Natural killer cell (primary cell): ENCODE results near the gene BSND. TPM values are rescaled to one million over a fixed set of nuclear protein-coding genes. Genes with fewer than 3 reads are reported as not detected.

Experiments used
- ATAC-seq, 3 donors: fragments of 150-1000 bp in 2 of 3; fragments of 200-7000 bp in 1 of 3; cut with Tn5 transposase; 1 replicate in 1 of 3; 2 replicates in 2 of 3; pipeline ENCODE4 v1.10.0; 2021; ENCODE audit warnings: mild to moderate bottlenecking in 2 of 3, moderate library complexity in 2 of 3
- DNase-seq, 2 donors: peaks; one replicate each; pipeline versions ENCODE4 v3.0.0 to v3.0.0-alpha.2; 2013 to 2021; ENCODE audit warnings: mixed read lengths in 1 of 2
- H3K27ac ChIP-seq: one replicate; pipeline ENCODE4 v1.5.1; 2013; ENCODE audit warnings: mild to moderate bottlenecking, low read length
- H3K27me3 ChIP-seq: one replicate; pipeline ENCODE4 v1.6.1; 2013; ENCODE audit warnings: low read length; ENCODE audit not compliant: control insufficient read depth, insufficient read depth
- H3K36me3 ChIP-seq: one replicate; pipeline ENCODE4 v1.6.1; 2013; ENCODE audit warnings: low read length; ENCODE audit not compliant: control insufficient read depth, insufficient read depth
- H3K4me1 ChIP-seq: one replicate; pipeline ENCODE4 v1.6.1; 2013; ENCODE audit warnings: low read length; ENCODE audit not compliant: control insufficient read depth, insufficient read depth
- H3K4me3 ChIP-seq: one replicate; pipeline ENCODE4 v1.5.1; 2013; ENCODE audit warnings: low read length
- H3K9me3 ChIP-seq: one replicate; pipeline ENCODE4 v1.6.1; 2013; ENCODE audit warnings: low read length; ENCODE audit not compliant: control insufficient read depth, insufficient read depth
- H3K27ac Mint-ChIP-seq, 2 donors: one replicate each; pipeline ENCODE4 v1.8.0; 2022; ENCODE audit warnings: mild to moderate bottlenecking in 2 of 2, mixed read lengths in 2 of 2, moderate library complexity in 1 of 2
- H3K27me3 Mint-ChIP-seq, 2 donors: one replicate each; pipeline ENCODE4 v1.8.0; 2022; ENCODE audit warnings: low read depth in 2 of 2, mixed read lengths in 2 of 2
- H3K36me3 Mint-ChIP-seq: one replicate; pipeline ENCODE4 v1.8.0; 2022; ENCODE audit warnings: mixed read lengths
- H3K4me1 Mint-ChIP-seq, 2 donors: one replicate each; pipeline ENCODE4 v1.8.0; 2022; ENCODE audit warnings: mixed read lengths in 2 of 2
- H3K4me3 Mint-ChIP-seq: one replicate; pipeline ENCODE4 v1.8.0; 2022; ENCODE audit warnings: mild to moderate bottlenecking, moderate library complexity, mixed read lengths
- H3K9me3 Mint-ChIP-seq, 2 donors: one replicate each; pipeline ENCODE4 v1.8.0; 2022; ENCODE audit warnings: mixed read lengths in 2 of 2
- CTCF ChIP-seq: fragments of 200-600 bp; IDR thresholded peaks from one replicate; pipeline ENCODE4 v1.8.0; 2022; ENCODE audit warnings: antibody characterized with exemption
- WGBS: methylation state at CpG from one replicate; pipeline ENCODE4 v1.1.7; 2013; ENCODE audit warnings: missing lambda C conversion rate; ENCODE audit not compliant: insufficient coverage; 5-methylcytosine and 5-hydroxymethylcytosine counted together
- intact Hi-C: fragments of 100-400 bp; cut with micrococcal nuclease; formaldehyde crosslinking; loops from one replicate; pipeline ENCODE4 v1.14.2; 2022
- total RNA-seq, 4 donors: library from RNA; stranded (reverse); fragments of 120-200 nt in 1 of 4; gene quantifications; one replicate each; pipeline versions ENCODE4 v1.2.3 to v1.2.4, GENCODE V29; 2013 to 2022

Gene BSND
- total RNA-seq, 3 donors from 2014 or later (not counting 1 experiment from before 2014, with no cell fraction given), result not detected

- H3K4me1 Mint-ChIP-seq, result no peaks in the 10 kb centered on the region
- intact Hi-C loops, result no loop called here
- no peaks in the 10 kb centered on the region for H3K9me3 Mint-ChIP-seq
- ATAC-seq, result no peak
- H3K27me3 ChIP-seq, result peaks cover 2% of the 10 kb centered on the region
- H3K9me3 ChIP-seq, result no peaks in the 10 kb centered on the region
- TF ChIP-seq CTCF, result no peak
- no peaks in the 10 kb centered on the region for H3K36me3 ChIP-seq
- no peaks in the 10 kb centered on the region for H3K36me3 Mint-ChIP-seq
- no peak overlapping the region for H3K27ac ChIP-seq
- WGBS, result 91% methylated on average over 15 of the region's 15 CpGs
- H3K27ac Mint-ChIP-seq, result no peak overlapping the region
- DNase-seq, result no peak
- no peaks in the 10 kb centered on the region for H3K4me1 ChIP-seq
- no peak overlapping the region for H3K4me3 ChIP-seq
- peaks cover 19 to 25% of the 10 kb centered on the region in 2 donors for H3K27me3 Mint-ChIP-seq
- H3K4me3 Mint-ChIP-seq, result no peak overlapping the region
Measured at GRCh38 chr1:54986025-54986424, 12.7 kb upstream of the BSND start.

- no peak overlapping the region for H3K27ac Mint-ChIP-seq
- WGBS, result 82% methylated on average over 3 of the region's 3 CpGs
- no peak for DNase-seq
- no peak for TF ChIP-seq CTCF
- H3K36me3 Mint-ChIP-seq, result no peaks in the 10 kb centered on the region
- Histone ChIP-seq H3K4me3 (no peak overlapping the region), H3K27me3 (peaks cover 2% of the 10 kb centered on the region), H3K36me3 (no peaks in the 10 kb centered on the region), H3K27ac (no peak overlapping the region), H3K4me1 (no peaks in the 10 kb centered on the region), H3K9me3 (no peaks in the 10 kb centered on the region)
- no peak for ATAC-seq
- H3K27me3 Mint-ChIP-seq, result peaks cover 14 to 20% of the 10 kb centered on the region in 2 donors
- intact Hi-C loops, result no loop called here
- H3K4me3 Mint-ChIP-seq, result no peak overlapping the region
- H3K9me3 Mint-ChIP-seq, result no peaks in the 10 kb centered on the region
- H3K4me1 Mint-ChIP-seq, result no peaks in the 10 kb centered on the region
Measured at GRCh38 chr1:54986533-54986932, 12.2 kb upstream of the BSND start.

GRCh38 chr1:54987427-54987826 is 11.3 kb upstream of the BSND start:
- 85% methylated on average over 2 of the region's 2 CpGs for WGBS
- DNase-seq (no peak), ATAC-seq (no peak)
- Histone ChIP-seq H3K9me3 (no peaks in the 10 kb centered on the region), H3K4me3 (no peak overlapping the region), H3K27me3 (no peaks in the 10 kb centered on the region), H3K36me3 (no peaks in the 10 kb centered on the region), H3K4me1 (no peaks in the 10 kb centered on the region), H3K27ac (no peak overlapping the region)
- no peak overlapping the region for H3K27ac Mint-ChIP-seq
- no peak for TF ChIP-seq CTCF
- H3K4me1 Mint-ChIP-seq, result no peaks in the 10 kb centered on the region
- intact Hi-C loops, result no loop called here
- H3K4me3 Mint-ChIP-seq, result no peak overlapping the region
- peaks cover 6 to 11% of the 10 kb centered on the region in 2 donors for H3K27me3 Mint-ChIP-seq
- H3K36me3 Mint-ChIP-seq, result no peaks in the 10 kb centered on the region
- H3K9me3 Mint-ChIP-seq, result no peaks in the 10 kb centered on the region

- ATAC-seq (no peak), DNase-seq (no peak)
- H3K27ac ChIP-seq, result no peak overlapping the region
- H3K27ac Mint-ChIP-seq, result no peak overlapping the region
- no peaks in the 10 kb centered on the region for H3K27me3 ChIP-seq
- H3K4me3 Mint-ChIP-seq, result no peak overlapping the region
- H3K9me3 ChIP-seq, result no peaks in the 10 kb centered on the region
- no peaks in the 10 kb centered on the region for H3K36me3 ChIP-seq
- no peak for TF ChIP-seq CTCF
- WGBS, result 90% methylated on average over 8 of the region's 8 CpGs
- no peak overlapping the region for H3K4me3 ChIP-seq
- no peaks in the 10 kb centered on the region for H3K4me1 ChIP-seq
- H3K9me3 Mint-ChIP-seq, result no peaks in the 10 kb centered on the region
- intact Hi-C loops, result no loop called here
- peaks cover 6 to 11% of the 10 kb centered on the region in 2 donors for H3K27me3 Mint-ChIP-seq
- no peaks in the 10 kb centered on the region for H3K4me1 Mint-ChIP-seq
- no peaks in the 10 kb centered on the region for H3K36me3 Mint-ChIP-seq
Measured at GRCh38 chr1:54987919-54988705, 10.6 kb upstream of the BSND start.
